Naive thymus-derived CD4-positive, alpha-beta T cell (primary cell): ENCODE measurements around the gene POU3F1. TPM values are rescaled to one million over a fixed set of nuclear protein-coding genes. Genes with fewer than 3 reads are reported as not detected.

Experiments
- ATAC-seq: fragments of 150-1000 bp; cut with Tn5 transposase; 2 replicates; pipeline ENCODE4 v1.10.0; 2021; ENCODE audit warnings: mild to moderate bottlenecking, moderate library complexity
- CTCF ChIA-PET: fragments of 350-600 bp; sonication (Branson Sonifier 250); formaldehyde crosslinking; loops from one replicate; lab custom pipeline; 2021; ENCODE audit warnings: antibody characterized with exemption; lab: Charles Lee
- POLR2A ChIA-PET: fragments of 350-600 bp; sonication (Branson Sonifier 250); formaldehyde crosslinking; loops from one replicate; lab custom pipeline; 2021; ENCODE audit warnings: antibody characterized with exemption, inconsistent platforms; lab: Charles Lee
- DNase-seq, 9 donors: peaks; one replicate each; pipeline versions ENCODE4 v3.0.0 to v3.0.0-alpha.2; 2020 to 2022; ENCODE audit warnings: mixed read lengths in 1 of 9
- H3K27ac ChIP-seq: one replicate; pipeline ENCODE4 v1.7.0; 2013; ENCODE audit warnings: mild to moderate bottlenecking, low read depth, low read length, moderate library complexity
- H3K27me3 ChIP-seq, 2 donors: one replicate each; pipeline ENCODE4 v1.7.0; 2013; ENCODE audit warnings: low read length in 2 of 2, mild to moderate bottlenecking in 2 of 2, moderate library complexity in 2 of 2; ENCODE audit not compliant: control insufficient read depth in 2 of 2, insufficient read depth in 2 of 2
- H3K36me3 ChIP-seq, 3 experiments: 1 replicate in 2 of 3; 2 replicates in 1 of 3; pipeline ENCODE4 v1.7.0; 2013; ENCODE audit warnings: low read length in 3 of 3, mild to moderate bottlenecking in 3 of 3, moderate library complexity in 1 of 3; ENCODE audit not compliant: insufficient read depth in 3 of 3, control insufficient read depth in 2 of 3
- H3K4me1 ChIP-seq, 2 donors: one replicate each; pipeline ENCODE4 v1.7.0; 2013; ENCODE audit warnings: low read length in 2 of 2, mild to moderate bottlenecking in 2 of 2, moderate library complexity in 1 of 2; ENCODE audit not compliant: control insufficient read depth in 2 of 2, insufficient read depth in 2 of 2
- H3K4me3 ChIP-seq: 2 replicates; pipeline ENCODE4 v1.7.0; 2013; ENCODE audit warnings: mild to moderate bottlenecking, low read length
- H3K9me3 ChIP-seq, 3 experiments: 1 replicate in 2 of 3; 2 replicates in 1 of 3; pipeline ENCODE4 v1.7.0; 2013; ENCODE audit warnings: low read length in 3 of 3; ENCODE audit not compliant: control insufficient read depth in 2 of 3
- H3K27ac Mint-ChIP-seq, 9 donors: one replicate each; pipeline ENCODE4 v1.8.0; 2020 to 2022; ENCODE audit warnings: mixed read lengths in 9 of 9, mild to moderate bottlenecking in 8 of 9, moderate library complexity in 5 of 9, inconsistent platforms in 2 of 9
- H3K27me3 Mint-ChIP-seq, 5 donors: one replicate each; pipeline ENCODE4 v1.8.0; 2021 to 2022; ENCODE audit warnings: mixed read lengths in 5 of 5, mild to moderate bottlenecking in 1 of 5
- H3K36me3 Mint-ChIP-seq, 5 donors: one replicate each; pipeline ENCODE4 v1.8.0; 2020 to 2022; ENCODE audit warnings: mixed read lengths in 5 of 5, mild to moderate bottlenecking in 3 of 5, inconsistent platforms in 1 of 5
- H3K4me1 Mint-ChIP-seq, 7 donors: one replicate each; pipeline ENCODE4 v1.8.0; 2020 to 2022; ENCODE audit warnings: mixed read lengths in 7 of 7, mild to moderate bottlenecking in 3 of 7, inconsistent platforms in 1 of 7
- H3K4me3 Mint-ChIP-seq, 10 donors: one replicate each; pipeline ENCODE4 v1.8.0; 2020 to 2022; ENCODE audit warnings: mild to moderate bottlenecking in 10 of 10, mixed read lengths in 10 of 10, moderate library complexity in 6 of 10, inconsistent platforms in 2 of 10
- H3K9me3 Mint-ChIP-seq, 11 donors: one replicate each; pipeline ENCODE4 v1.8.0; 2020 to 2022; ENCODE audit warnings: mixed read lengths in 11 of 11, mild to moderate bottlenecking in 4 of 11, inconsistent platforms in 1 of 11, moderate library complexity in 1 of 11
- intact Hi-C, 2 donors: fragments of 100-400 bp; cut with micrococcal nuclease; formaldehyde crosslinking; loops; one replicate each; pipeline ENCODE4 v1.15.1; 2023
- polyA plus RNA-seq, 2 donors: library from polyadenylated mRNA; unstranded; fragments of 300-500 nt; fragmentation: Illumina TruSeq; gene quantifications; one replicate each; pipeline ENCODE4 v1.2.3, GENCODE V29; 2021
- total RNA-seq, 6 experiments: library from RNA in 5 of 6; stranded (reverse) in 5 of 6; gene quantifications; 1 replicate in 5 of 6; 2 replicates in 1 of 6; pipeline ENCODE4 v1.2.3 and lab custom pipeline; 2021 to 2026

Gene POU3F1
- total and polyA plus RNA-seq, 7 experiments from 2014 or later, result 0.17 to 0.19 TPM; not detected in 5

- Mint-ChIP-seq H3K36me3 (peaks cover 0 to 7% (median 0%) of the 10 kb centered on the region in 5 donors), H3K4me1 (peaks cover 31 to 56% (median 43%) of the 10 kb centered on the region in 7 donors), H3K27me3 (no peaks in the 10 kb centered on the region), H3K4me3 (peak overlapping the region in 2 of 10 donors; percentile 38 to 57), H3K27ac (peak overlapping the region in 8 of 9 donors; percentile 74 to 98 (median 82)), H3K9me3 (no peaks in the 10 kb centered on the region)
- no peaks in the 10 kb centered on the region for H3K9me3 ChIP-seq
- peaks cover 10 to 19% of the 10 kb centered on the region in 2 donors for H3K4me1 ChIP-seq
- H3K27ac ChIP-seq, result peak overlapping the region; percentile 48
- POLR2A ChIA-PET, result interaction anchor here (1.1 to 1.5 kb wide), 3 partner anchors 8 to 18 kb away, joined by 3 to 4 read pairs (median 3); no protein-coding TSS in a partner anchor
- intact Hi-C loops, result loop anchor here in 1 of 2 donors (5.0 kb wide), 1 partner anchor 532 kb away; no protein-coding TSS in a partner anchor
- H3K27me3 ChIP-seq, result no peaks in the 10 kb centered on the region
- CTCF ChIA-PET, result interaction anchor here (0.7 to 2.9 kb wide), 4 partner anchors 9 to 798 kb away, joined by 3 to 14 read pairs (median 3); partner anchors contain the start of gene SF3A3
- no peaks in the 10 kb centered on the region for H3K36me3 ChIP-seq
- peak in 4 of 9 donors; percentile 35 to 59 (median 40) for DNase-seq
- peak; percentile 56 for ATAC-seq
- no peak overlapping the region for H3K4me3 ChIP-seq
These were observed 37.3 kb downstream of the POU3F1 start for GRCh38 chr1:38009088-38009840.

- Mint-ChIP-seq H3K9me3 (no peaks in the 10 kb centered on the region), H3K4me1 (peaks cover 21 to 47% (median 28%) of the 10 kb centered on the region in 7 donors), H3K36me3 (no peaks in the 10 kb centered on the region), H3K4me3 (peak overlapping the region; percentile 44 to 84 (median 72)), H3K27ac (peak overlapping the region; percentile 32 to 82 (median 63)), H3K27me3 (no peaks in the 10 kb centered on the region)
- no peaks in the 10 kb centered on the region for H3K9me3 ChIP-seq
- no peaks in the 10 kb centered on the region for H3K36me3 ChIP-seq
- intact Hi-C loops, result loop anchor here in 1 of 2 donors (5.0 kb wide), 1 partner anchor 529 kb away; no protein-coding TSS in a partner anchor
- ChIA-PET POLR2A (no interaction called here), CTCF (no interaction called here)
- no peaks in the 10 kb centered on the region for H3K27me3 ChIP-seq
- DNase-seq (no peak), ATAC-seq (no peak)
- H3K27ac ChIP-seq, result peak overlapping the region; percentile 51
- H3K4me3 ChIP-seq, result peak overlapping the region; percentile 37
- peaks cover 0 to 9% of the 10 kb centered on the region in 2 donors for H3K4me1 ChIP-seq
These were observed 40.4 kb downstream of the POU3F1 start for GRCh38 chr1:38006008-38006828.

GRCh38 chr1:38005195-38006007, 41.2 kb downstream of the POU3F1 start, which contains the start of gene FHL3:
FHL3 (minus strand) TSS chr1:38005514; CDS start chr1:37999412, 6,102 bp downstream.
- Histone ChIP-seq H3K4me1 (peaks cover 0 to 9% of the 10 kb centered on the region in 2 donors), H3K27ac (peak within 1 kb of the TSS; percentile 51), H3K4me3 (peak within 1 kb of the TSS; percentile 42), H3K9me3 (no peaks in the 10 kb centered on the region), H3K27me3 (no peaks in the 10 kb centered on the region), H3K36me3 (no peaks in the 10 kb centered on the region)
- ChIA-PET CTCF (interaction anchor here (0.9 kb wide), 1 partner anchor 15 kb away, joined by 3 read pairs; no protein-coding TSS in a partner anchor), POLR2A (no interaction called here)
- no peaks in the 10 kb centered on the region for H3K27me3 Mint-ChIP-seq
- peak within 1 kb of the TSS; percentile 67 to 93 (median 83) for H3K4me3 Mint-ChIP-seq
- intact Hi-C loops, result loop anchor here in 1 of 2 donors (2.0 to 5.0 kb wide), 2 partner anchors 15 to 528 kb away; partner anchors contain the start of gene SF3A3
- no peaks in the 10 kb centered on the region for H3K36me3 Mint-ChIP-seq
- no peaks in the 10 kb centered on the region for H3K9me3 Mint-ChIP-seq
- peaks cover 21 to 50% (median 31%) of the 10 kb centered on the region in 7 donors for H3K4me1 Mint-ChIP-seq
- ATAC-seq (peak; percentile 44), DNase-seq (peak in 4 of 9 donors; percentile 16 to 71 (median 28))
- peak within 1 kb of the TSS; percentile 57 to 92 (median 73) for H3K27ac Mint-ChIP-seq

- Mint-ChIP-seq H3K9me3 (no peaks in the 10 kb centered on the region), H3K27ac (peak overlapping the region; percentile 29 to 92 (median 73)), H3K27me3 (no peaks in the 10 kb centered on the region), H3K4me1 (peaks cover 21 to 50% (median 36%) of the 10 kb centered on the region in 7 donors), H3K36me3 (no peaks in the 10 kb centered on the region), H3K4me3 (peak overlapping the region; percentile 65 to 93 (median 83))
- DNase-seq (peak in 1 of 9 donors; percentile 26), ATAC-seq (peak; percentile 32)
- no peaks in the 10 kb centered on the region for H3K27me3 ChIP-seq
- H3K36me3 ChIP-seq, result no peaks in the 10 kb centered on the region
- intact Hi-C loops, result loop anchor here (1.0 to 5.0 kb wide), 5 partner anchors 9 to 1678 kb away; partner anchors contain the start of gene SF3A3 (in 2 of the 2)
- ChIA-PET POLR2A (interaction anchor here (1.2 to 1.4 kb wide), 3 partner anchors 7 to 14 kb away, joined by 4 to 6 read pairs (median 5); partner anchors contain the start of gene SF3A3), CTCF (interaction anchor here (0.9 kb wide), 1 partner anchor 14 kb away, joined by 3 read pairs; no protein-coding TSS in a partner anchor)
- no peaks in the 10 kb centered on the region for H3K9me3 ChIP-seq
- H3K27ac ChIP-seq, result peak overlapping the region; percentile 34
- H3K4me3 ChIP-seq, result peak overlapping the region; percentile 42
- H3K4me1 ChIP-seq, result peaks cover 0 to 9% of the 10 kb centered on the region in 2 donors
These were observed 42.1 kb downstream of the POU3F1 start for GRCh38 chr1:38004284-38005108.
